ENCODE results near the gene NPEPL1.

Gene NPEPL1

DNA sequence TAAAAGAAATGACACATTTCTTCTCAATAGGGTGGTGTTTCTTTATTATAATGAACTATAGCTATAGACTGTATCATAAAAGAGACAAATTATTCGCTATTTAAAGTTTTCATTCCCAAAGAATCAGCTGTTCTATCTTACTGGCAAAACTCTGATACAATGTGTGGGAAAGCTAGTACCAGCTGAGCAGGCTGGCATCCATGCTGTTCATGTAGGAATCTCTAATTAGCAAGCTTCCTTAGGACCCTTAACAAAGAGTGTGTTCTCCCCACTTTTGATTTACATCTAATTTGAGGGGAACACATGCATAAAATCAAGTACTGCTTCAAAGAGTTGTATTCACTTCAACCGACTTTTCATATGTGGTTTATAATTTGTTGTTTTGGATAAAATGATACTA lies 28.3 kb upstream of the NPEPL1 start:
- DNase-seq = no peak
- no peaks in the 10 kb centered on the region for H3K27me3 ChIP-seq (ENCODE audit: control insufficient read depth in 1 of 2, insufficient read depth in 1 of 2, low read length in 2 of 2)
- no peak overlapping the region for H3K4ac ChIP-seq (ENCODE audit: low read depth in 1 of 2, low read length in 2 of 2)
- no peak overlapping the region for H3K18ac ChIP-seq (ENCODE audit: low read depth in 1 of 2, low read length in 2 of 2)
- no peak overlapping the region for H4K91ac ChIP-seq (ENCODE audit: low read length)
- H3K4me2 ChIP-seq (ENCODE audit: low read length, poor library complexity, severe bottlenecking) = no peak overlapping the region
- no peak overlapping the region for H2BK120ac ChIP-seq (ENCODE audit: low read depth, low read length)
- peaks cover 20% of the 10 kb centered on the region for H3K4me1 ChIP-seq (ENCODE audit: control insufficient read depth, insufficient read depth, low read depth, low read length)
- H3K4me3 ChIP-seq (ENCODE audit: insufficient read depth in 1 of 2, low read depth in 1 of 2, low read length in 2 of 2) = no peak overlapping the region
- H3K9me3 ChIP-seq (ENCODE audit: control insufficient read depth, low read length) = no peaks in the 10 kb centered on the region
- H3K23ac ChIP-seq (ENCODE audit: low read length in 2 of 2) = no peak overlapping the region
- no peak overlapping the region for H3K27ac ChIP-seq (ENCODE audit: low read length, poor library complexity, severe bottlenecking)
- H2BK12ac ChIP-seq (ENCODE audit: low read length in 2 of 2) = no peak overlapping the region
- H3K14ac ChIP-seq (ENCODE audit: low read length in 2 of 2) = no peak overlapping the region
- no peak overlapping the region for H2BK5ac ChIP-seq (ENCODE audit: low read depth, low read length, poor library complexity, severe bottlenecking)
- H2AFZ ChIP-seq (ENCODE audit: low read depth, low read length) = no peak overlapping the region
- H4K8ac ChIP-seq (ENCODE audit: low read length) = no peak overlapping the region
- peaks cover 17% of the 10 kb centered on the region for H3K79me1 ChIP-seq (replicated peaks; ENCODE audit: low read length, poor library complexity, severe bottlenecking)
- peaks cover 25 to 66% of the 10 kb centered on the region in 2 experiments for H3K36me3 ChIP-seq (ENCODE audit: control insufficient read depth in 1 of 2, insufficient read depth in 2 of 2, low read depth in 1 of 2, low read length in 2 of 2)
- H2BK15ac ChIP-seq (ENCODE audit: low read depth, poor library complexity, severe bottlenecking) = no peak overlapping the region
- H2AK5ac ChIP-seq (ENCODE audit: low read length, severe bottlenecking) = no peak overlapping the region
- no peak overlapping the region for H3K9ac ChIP-seq (ENCODE audit: low read length)
- WGBS = 100% methylated on average over 1 of the region's 2 CpGs

GRCh38 chr20:58664883-58665282 lies 27.7 kb upstream of the NPEPL1 start:
- no peak overlapping the region for H3K4me2 ChIP-seq (ENCODE audit: low read length, poor library complexity, severe bottlenecking)
- no peak overlapping the region for H2AFZ ChIP-seq (ENCODE audit: low read depth, low read length)
- no peak overlapping the region for H2BK5ac ChIP-seq (ENCODE audit: low read depth, low read length, poor library complexity, severe bottlenecking)
- no peak overlapping the region for H3K4me3 ChIP-seq (ENCODE audit: insufficient read depth in 1 of 2, low read depth in 1 of 2, low read length in 2 of 2)
- H3K27ac ChIP-seq (ENCODE audit: low read length, poor library complexity, severe bottlenecking) = no peak overlapping the region
- H3K18ac ChIP-seq (ENCODE audit: low read depth in 1 of 2, low read length in 2 of 2) = no peak overlapping the region
- H2BK12ac ChIP-seq (ENCODE audit: low read length in 2 of 2) = no peak overlapping the region
- no peak overlapping the region for H3K4ac ChIP-seq (ENCODE audit: low read depth in 1 of 2, low read length in 2 of 2)
- no peaks in the 10 kb centered on the region for H3K9me3 ChIP-seq (ENCODE audit: control insufficient read depth, low read length)
- no peak for DNase-seq
- H3K4me1 ChIP-seq (ENCODE audit: control insufficient read depth, insufficient read depth, low read depth, low read length) = peaks cover 19% of the 10 kb centered on the region
- WGBS = 98% methylated on average over 5 of the region's 5 CpGs
- no peak overlapping the region for H2BK15ac ChIP-seq (ENCODE audit: low read depth, poor library complexity, severe bottlenecking)
- no peak overlapping the region for H2BK120ac ChIP-seq (ENCODE audit: low read depth, low read length)
- no peak overlapping the region for H4K91ac ChIP-seq (ENCODE audit: low read length)
- no peak overlapping the region for H2AK5ac ChIP-seq (ENCODE audit: low read length, severe bottlenecking)
- peaks cover 17% of the 10 kb centered on the region for H3K79me1 ChIP-seq (replicated peaks; ENCODE audit: low read length, poor library complexity, severe bottlenecking)
- no peaks in the 10 kb centered on the region for H3K27me3 ChIP-seq (ENCODE audit: control insufficient read depth in 1 of 2, insufficient read depth in 1 of 2, low read length in 2 of 2)
- no peak overlapping the region for H4K8ac ChIP-seq (ENCODE audit: low read length)
- H3K23ac ChIP-seq (ENCODE audit: low read length in 2 of 2) = no peak overlapping the region
- no peak overlapping the region for H3K9ac ChIP-seq (ENCODE audit: low read length)
- H3K14ac ChIP-seq (ENCODE audit: low read length in 2 of 2) = no peak overlapping the region
- H3K36me3 ChIP-seq (ENCODE audit: control insufficient read depth in 1 of 2, insufficient read depth in 2 of 2, low read depth in 1 of 2, low read length in 2 of 2) = peaks cover 27 to 68% of the 10 kb centered on the region in 2 experiments

DNA sequence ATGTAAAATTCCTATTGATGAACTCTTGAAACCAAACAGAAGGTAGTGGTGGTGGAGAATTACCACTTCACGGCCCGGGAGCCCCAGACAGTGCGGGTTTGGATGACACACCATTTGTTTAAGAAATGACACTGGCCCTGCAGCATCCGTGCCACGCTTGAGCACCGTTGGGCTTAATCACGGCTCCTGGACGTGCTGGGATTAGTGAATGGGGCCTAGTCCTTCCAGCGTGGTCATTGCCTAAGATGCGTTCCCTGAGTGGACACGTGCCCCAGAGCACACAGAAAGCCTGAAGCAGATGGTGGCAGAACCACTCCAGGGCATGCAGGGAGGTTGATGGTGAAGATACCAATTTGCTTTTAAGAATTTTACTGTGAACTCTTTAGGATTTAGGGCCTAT lies 27.0 kb upstream of the NPEPL1 start:
- Histone ChIP-seq H2BK120ac (ENCODE audit: low read depth, low read length) (no peak overlapping the region), H2BK15ac (ENCODE audit: low read depth, poor library complexity, severe bottlenecking) (no peak overlapping the region), H2BK12ac (ENCODE audit: low read length in 2 of 2) (no peak overlapping the region), H3K79me1 (replicated peaks; ENCODE audit: low read length, poor library complexity, severe bottlenecking) (peaks cover 17% of the 10 kb centered on the region), H3K4me1 (ENCODE audit: control insufficient read depth, insufficient read depth, low read depth, low read length) (peaks cover 18% of the 10 kb centered on the region), H3K4me3 (ENCODE audit: insufficient read depth in 1 of 2, low read depth in 1 of 2, low read length in 2 of 2) (no peak overlapping the region), H2AFZ (ENCODE audit: low read depth, low read length) (no peak overlapping the region), H3K27ac (ENCODE audit: low read length, poor library complexity, severe bottlenecking) (no peak overlapping the region), H3K18ac (ENCODE audit: low read depth in 1 of 2, low read length in 2 of 2) (no peak overlapping the region), H3K27me3 (ENCODE audit: control insufficient read depth in 1 of 2, insufficient read depth in 1 of 2, low read length in 2 of 2) (no peaks in the 10 kb centered on the region), H3K36me3 (ENCODE audit: control insufficient read depth in 1 of 2, insufficient read depth in 2 of 2, low read depth in 1 of 2, low read length in 2 of 2) (peaks cover 30 to 71% of the 10 kb centered on the region in 2 experiments), H4K8ac (ENCODE audit: low read length) (no peak overlapping the region), H4K91ac (ENCODE audit: low read length) (no peak overlapping the region), H3K14ac (ENCODE audit: low read length in 2 of 2) (no peak overlapping the region), H2AK5ac (ENCODE audit: low read length, severe bottlenecking) (no peak overlapping the region), H3K4me2 (ENCODE audit: low read length, poor library complexity, severe bottlenecking) (no peak overlapping the region), H3K9me3 (ENCODE audit: control insufficient read depth, low read length) (no peaks in the 10 kb centered on the region), H3K9ac (ENCODE audit: low read length) (no peak overlapping the region), H3K4ac (ENCODE audit: low read depth in 1 of 2, low read length in 2 of 2) (no peak overlapping the region), H3K23ac (ENCODE audit: low read length in 2 of 2) (no peak overlapping the region), H2BK5ac (ENCODE audit: low read depth, low read length, poor library complexity, severe bottlenecking) (no peak overlapping the region)
- 92% methylated on average over 11 of the region's 11 CpGs for WGBS
- DNase-seq = no peak

- Histone ChIP-seq H3K4ac (ENCODE audit: low read depth in 1 of 2, low read length in 2 of 2) (no peak overlapping the region), H4K91ac (ENCODE audit: low read length) (no peak overlapping the region), H2BK5ac (ENCODE audit: low read depth, low read length, poor library complexity, severe bottlenecking) (no peak overlapping the region), H2AK5ac (ENCODE audit: low read length, severe bottlenecking) (no peak overlapping the region), H4K8ac (ENCODE audit: low read length) (no peak overlapping the region), H3K27me3 (ENCODE audit: control insufficient read depth in 1 of 2, insufficient read depth in 1 of 2, low read length in 2 of 2) (no peaks in the 10 kb centered on the region), H3K79me1 (replicated peaks; ENCODE audit: low read length, poor library complexity, severe bottlenecking) (peaks cover 22% of the 10 kb centered on the region), H3K27ac (ENCODE audit: low read length, poor library complexity, severe bottlenecking) (peak overlapping the region; percentile 13), H3K18ac (ENCODE audit: low read depth in 1 of 2, low read length in 2 of 2) (no peak overlapping the region), H3K9me3 (ENCODE audit: control insufficient read depth, low read length) (no peaks in the 10 kb centered on the region), H3K9ac (ENCODE audit: low read length) (no peak overlapping the region), H3K4me3 (ENCODE audit: insufficient read depth in 1 of 2, low read depth in 1 of 2, low read length in 2 of 2) (no peak overlapping the region), H2AFZ (ENCODE audit: low read depth, low read length) (no peak overlapping the region), H3K4me2 (ENCODE audit: low read length, poor library complexity, severe bottlenecking) (no peak overlapping the region), H2BK12ac (ENCODE audit: low read length in 2 of 2) (no peak overlapping the region), H3K36me3 (ENCODE audit: control insufficient read depth in 1 of 2, insufficient read depth in 2 of 2, low read depth in 1 of 2, low read length in 2 of 2) (peaks cover 23 to 70% of the 10 kb centered on the region in 2 experiments), H2BK120ac (ENCODE audit: low read depth, low read length) (no peak overlapping the region), H3K4me1 (ENCODE audit: control insufficient read depth, insufficient read depth, low read depth, low read length) (peaks cover 17% of the 10 kb centered on the region), H3K14ac (ENCODE audit: low read length in 2 of 2) (no peak overlapping the region), H3K23ac (ENCODE audit: low read length in 2 of 2) (no peak overlapping the region), H2BK15ac (ENCODE audit: low read depth, poor library complexity, severe bottlenecking) (no peak overlapping the region)
- no peak for DNase-seq
- WGBS = 94% methylated on average over 3 of the region's 7 CpGs
Measured at GRCh38 chr20:58666702-58667101, 25.9 kb upstream of the NPEPL1 start.

All from mesenchymal stem cell (in vitro differentiated cells and primary cell).